OCI-LY3 (cell line): Measurements from ENCODE around the gene CLEC16A.

Experiments used
- EZH2phosphoT487 ChIP-seq: fragments of 200-600 bp; shearing (Covaris generic); IDR thresholded peaks from 2 replicates; pipeline ENCODE4 v1.6.1; 2018; ENCODE audit warnings: antibody characterized with exemption, mixed run types, low read depth
- TF ChIP-seq, protein P1 (sequence below): fragments of 200-600, 300-600 bp; sonication (generic); IDR thresholded peaks from 2 replicates; pipeline ENCODE4 v1.5.1; 2014; ENCODE audit warnings: antibody characterized with exemption, low read length, low read depth

DNA sequence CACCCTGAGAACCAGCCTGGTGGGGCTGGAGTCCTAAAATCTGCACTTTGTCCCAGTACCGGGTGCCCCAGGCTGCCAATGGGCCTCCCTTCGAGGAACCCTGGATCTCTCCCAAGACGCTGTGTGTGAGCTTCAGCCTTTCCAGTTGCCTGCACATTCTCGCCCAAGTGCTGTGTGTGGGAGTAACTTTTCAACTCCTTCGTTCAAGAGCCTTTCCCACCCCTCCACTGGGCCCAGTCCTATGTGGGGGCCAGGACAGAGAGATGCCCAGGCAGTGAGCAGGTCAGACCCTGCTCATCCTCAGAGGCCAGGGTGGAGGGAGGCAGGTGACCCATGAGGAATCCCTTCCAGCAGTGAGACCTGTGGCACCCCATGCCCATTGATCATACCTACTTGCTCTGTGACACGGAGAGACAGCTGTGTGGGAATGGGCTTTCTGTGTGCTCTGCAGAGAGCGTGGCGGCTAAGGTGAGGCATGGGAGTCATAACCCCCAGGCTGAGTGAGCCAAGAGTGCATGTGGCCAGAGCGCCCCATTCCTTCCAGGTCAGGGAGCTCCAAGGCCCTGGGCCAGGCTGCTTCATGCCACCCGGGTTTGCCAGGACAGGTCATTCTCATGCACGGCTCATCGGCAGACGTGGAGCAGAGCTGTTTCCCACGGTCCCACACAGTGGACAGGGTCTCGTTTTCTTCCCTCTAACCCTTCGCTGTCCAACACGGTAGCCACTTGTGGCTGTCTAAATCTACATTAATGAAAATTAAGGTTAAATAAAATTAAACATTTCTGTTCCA, 154.4 kb downstream of the CLEC16A start:
- TF ChIP-seq EZH2phosphoT487: no peak
- TF ChIP-seq, protein P1, sequence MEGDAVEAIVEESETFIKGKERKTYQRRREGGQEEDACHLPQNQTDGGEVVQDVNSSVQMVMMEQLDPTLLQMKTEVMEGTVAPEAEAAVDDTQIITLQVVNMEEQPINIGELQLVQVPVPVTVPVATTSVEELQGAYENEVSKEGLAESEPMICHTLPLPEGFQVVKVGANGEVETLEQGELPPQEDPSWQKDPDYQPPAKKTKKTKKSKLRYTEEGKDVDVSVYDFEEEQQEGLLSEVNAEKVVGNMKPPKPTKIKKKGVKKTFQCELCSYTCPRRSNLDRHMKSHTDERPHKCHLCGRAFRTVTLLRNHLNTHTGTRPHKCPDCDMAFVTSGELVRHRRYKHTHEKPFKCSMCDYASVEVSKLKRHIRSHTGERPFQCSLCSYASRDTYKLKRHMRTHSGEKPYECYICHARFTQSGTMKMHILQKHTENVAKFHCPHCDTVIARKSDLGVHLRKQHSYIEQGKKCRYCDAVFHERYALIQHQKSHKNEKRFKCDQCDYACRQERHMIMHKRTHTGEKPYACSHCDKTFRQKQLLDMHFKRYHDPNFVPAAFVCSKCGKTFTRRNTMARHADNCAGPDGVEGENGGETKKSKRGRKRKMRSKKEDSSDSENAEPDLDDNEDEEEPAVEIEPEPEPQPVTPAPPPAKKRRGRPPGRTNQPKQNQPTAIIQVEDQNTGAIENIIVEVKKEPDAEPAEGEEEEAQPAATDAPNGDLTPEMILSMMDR: no peak
